Measurements from ENCODE around the gene SIT1. TPM values are rescaled to one million over a fixed set of nuclear protein-coding genes. Genes with fewer than 3 reads are reported as not detected.
"Not testable (repeated sequence)": the region's sequence is repeated elsewhere in the genome, so short reads cannot be mapped to it uniquely, and the experiment has no call there.

SIT1 gene
- polyA plus RNA-seq, 2 donors = 0.75 to 0.88 TPM

DNA sequence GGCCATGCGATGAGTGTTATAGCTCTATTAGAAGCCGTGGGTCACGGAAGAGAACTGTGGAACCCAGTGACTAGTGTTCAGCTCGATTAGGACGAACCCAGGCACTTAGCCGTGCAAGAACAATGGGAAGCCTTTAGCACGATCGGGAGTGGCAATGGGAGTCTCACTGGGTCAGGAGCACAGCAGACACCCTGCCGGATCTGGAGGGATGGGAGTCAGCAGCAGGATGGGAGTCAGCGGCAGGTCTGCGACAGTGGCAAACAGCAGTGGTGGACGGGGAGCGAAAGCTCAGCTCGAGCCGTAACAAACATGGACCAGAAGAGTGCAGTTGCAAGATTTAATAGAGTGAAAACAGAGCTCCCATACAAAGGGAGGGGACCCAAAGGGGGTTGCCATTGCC lies 10.3 kb downstream of the SIT1 start:
- H3K9me3 ChIP-seq (ENCODE audit: control insufficient read depth in 2 of 2, insufficient read depth in 1 of 2, low read depth in 1 of 2, low read length in 1 of 2); H3K27me3 ChIP-seq (ENCODE audit: control insufficient read depth in 1 of 2, insufficient read depth in 2 of 2, low read length in 2 of 2); H3K27ac ChIP-seq (ENCODE audit: low read depth in 2 of 2, low read length in 1 of 2); H3K4me3 ChIP-seq (ENCODE audit: low read depth in 1 of 2, low read length in 2 of 2); H3K36me3 ChIP-seq (ENCODE audit: control insufficient read depth in 2 of 2, insufficient read depth in 2 of 2, low read length in 1 of 2); H3K4me1 ChIP-seq (ENCODE audit: control insufficient read depth in 2 of 2, insufficient read depth in 2 of 2, low read length in 1 of 2): not testable (repeated sequence)
- 96 to 98% methylated on average over 15 of the region's 15 CpGs for WGBS, 2 donors

DNA sequence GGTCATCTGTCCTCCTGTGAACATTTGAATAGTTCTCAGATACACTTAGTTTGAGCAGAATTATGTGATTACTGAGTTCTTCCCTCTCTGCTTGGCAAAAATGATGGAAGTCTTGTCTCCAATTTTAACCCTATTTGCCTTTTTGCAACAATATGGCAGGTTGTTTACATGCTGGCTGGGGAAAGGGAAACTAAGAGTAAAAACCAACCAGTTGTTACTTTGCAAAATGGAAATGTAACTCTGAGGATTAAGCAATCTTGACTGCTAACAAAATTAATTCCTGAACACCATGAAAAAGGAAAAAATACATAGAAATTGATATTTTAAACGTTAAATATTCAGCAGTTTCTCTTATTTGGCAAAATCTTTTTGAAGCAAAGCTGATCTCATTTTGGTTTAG lies 11.1 kb downstream of the SIT1 start:
- Histone ChIP-seq H3K9me3 (ENCODE audit: control insufficient read depth in 2 of 2, insufficient read depth in 1 of 2, low read depth in 1 of 2, low read length in 1 of 2) (no peaks in the 10 kb centered on the region), H3K27me3 (ENCODE audit: control insufficient read depth in 1 of 2, insufficient read depth in 2 of 2, low read length in 2 of 2) (no peaks in the 10 kb centered on the region), H3K27ac (ENCODE audit: low read depth in 2 of 2, low read length in 1 of 2) (no peak overlapping the region), H3K4me1 (ENCODE audit: control insufficient read depth in 2 of 2, insufficient read depth in 2 of 2, low read length in 1 of 2) (no peaks in the 10 kb centered on the region), H3K4me3 (ENCODE audit: low read depth in 1 of 2, low read length in 2 of 2) (no peak overlapping the region), H3K36me3 (ENCODE audit: control insufficient read depth in 2 of 2, insufficient read depth in 2 of 2, low read length in 1 of 2) (peaks cover 0 to 3% of the 10 kb centered on the region in 2 donors)
- 80 to 85% methylated on average over 1 of the region's 1 CpG for WGBS, 2 donors

- not testable (repeated sequence) for H3K27me3 ChIP-seq (ENCODE audit: control insufficient read depth in 1 of 2, insufficient read depth in 2 of 2, low read length in 2 of 2); H3K4me1 ChIP-seq (ENCODE audit: control insufficient read depth in 2 of 2, insufficient read depth in 2 of 2, low read length in 1 of 2); H3K4me3 ChIP-seq (ENCODE audit: low read depth in 1 of 2, low read length in 2 of 2); H3K36me3 ChIP-seq (ENCODE audit: control insufficient read depth in 2 of 2, insufficient read depth in 2 of 2, low read length in 1 of 2); H3K27ac ChIP-seq (ENCODE audit: low read depth in 2 of 2, low read length in 1 of 2); H3K9me3 ChIP-seq (ENCODE audit: control insufficient read depth in 2 of 2, insufficient read depth in 1 of 2, low read depth in 1 of 2, low read length in 1 of 2)
- WGBS, 2 donors = 46 to 67% methylated on average over 1 of the region's 1 CpG
Measured at GRCh38 chr9:35639225-35639624, 11.5 kb downstream of the SIT1 start.

DNA sequence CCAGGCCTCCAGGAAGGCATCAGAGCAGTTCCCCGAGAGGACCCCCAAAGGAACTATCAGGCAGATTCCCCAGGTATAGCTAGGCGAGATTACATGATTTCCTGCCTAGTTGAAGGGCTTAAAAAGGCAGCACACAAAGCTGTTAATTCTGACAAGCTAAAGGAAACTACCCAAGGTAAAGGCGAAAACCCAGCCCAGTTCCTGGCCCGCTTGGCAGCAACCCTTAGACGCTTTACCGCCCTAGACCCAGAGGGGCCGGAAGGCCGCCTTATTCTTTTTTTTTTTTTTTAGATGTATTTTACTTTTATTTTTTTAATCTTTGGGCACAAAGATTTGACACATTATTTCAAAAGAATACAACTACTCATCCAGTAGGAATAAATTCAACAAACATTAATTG lies 12.0 kb downstream of the SIT1 start:
- H3K9me3 ChIP-seq (ENCODE audit: control insufficient read depth in 2 of 2, insufficient read depth in 1 of 2, low read depth in 1 of 2, low read length in 1 of 2); H3K4me3 ChIP-seq (ENCODE audit: low read depth in 1 of 2, low read length in 2 of 2); H3K27me3 ChIP-seq (ENCODE audit: control insufficient read depth in 1 of 2, insufficient read depth in 2 of 2, low read length in 2 of 2); H3K4me1 ChIP-seq (ENCODE audit: control insufficient read depth in 2 of 2, insufficient read depth in 2 of 2, low read length in 1 of 2); H3K36me3 ChIP-seq (ENCODE audit: control insufficient read depth in 2 of 2, insufficient read depth in 2 of 2, low read length in 1 of 2); H3K27ac ChIP-seq (ENCODE audit: low read depth in 2 of 2, low read length in 1 of 2): not testable (repeated sequence)
- WGBS, 2 donors = 71 to 74% methylated on average over 7 of the region's 8 CpGs

- H3K27me3 ChIP-seq (ENCODE audit: control insufficient read depth in 1 of 2, insufficient read depth in 2 of 2, low read length in 2 of 2); H3K4me1 ChIP-seq (ENCODE audit: control insufficient read depth in 2 of 2, insufficient read depth in 2 of 2, low read length in 1 of 2); H3K36me3 ChIP-seq (ENCODE audit: control insufficient read depth in 2 of 2, insufficient read depth in 2 of 2, low read length in 1 of 2); H3K27ac ChIP-seq (ENCODE audit: low read depth in 2 of 2, low read length in 1 of 2); H3K9me3 ChIP-seq (ENCODE audit: control insufficient read depth in 2 of 2, insufficient read depth in 1 of 2, low read depth in 1 of 2, low read length in 1 of 2); H3K4me3 ChIP-seq (ENCODE audit: low read depth in 1 of 2, low read length in 2 of 2): not testable (repeated sequence)
- WGBS, 2 donors = 90 to 95% methylated on average over 9 of the region's 9 CpGs
Measured at GRCh38 chr9:35637427-35637955, 13.2 kb downstream of the SIT1 start.

DNA sequence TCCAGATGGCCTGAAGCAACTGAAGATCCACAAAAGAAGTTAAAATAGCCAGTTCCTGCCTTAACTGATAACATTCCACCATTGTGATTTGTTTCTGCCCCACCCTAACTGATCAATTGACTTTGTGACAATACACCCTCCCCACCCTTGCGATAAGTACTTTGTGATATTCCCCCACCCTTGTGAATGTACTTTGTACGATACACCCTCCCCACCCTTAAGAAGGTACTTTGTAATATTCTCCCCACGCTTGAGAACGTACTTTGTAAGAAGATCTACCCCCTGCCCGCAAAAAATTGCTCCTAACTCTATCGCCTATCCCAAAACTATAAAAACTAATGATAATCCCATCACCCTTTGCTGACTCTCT lies 13.9 kb downstream of the SIT1 start:
- H3K27me3 ChIP-seq (ENCODE audit: control insufficient read depth in 1 of 2, insufficient read depth in 2 of 2, low read length in 2 of 2); H3K9me3 ChIP-seq (ENCODE audit: control insufficient read depth in 2 of 2, insufficient read depth in 1 of 2, low read depth in 1 of 2, low read length in 1 of 2); H3K4me3 ChIP-seq (ENCODE audit: low read depth in 1 of 2, low read length in 2 of 2); H3K36me3 ChIP-seq (ENCODE audit: control insufficient read depth in 2 of 2, insufficient read depth in 2 of 2, low read length in 1 of 2); H3K27ac ChIP-seq (ENCODE audit: low read depth in 2 of 2, low read length in 1 of 2); H3K4me1 ChIP-seq (ENCODE audit: control insufficient read depth in 2 of 2, insufficient read depth in 2 of 2, low read length in 1 of 2): not testable (repeated sequence)
- WGBS, 2 donors = 94 to 96% methylated on average over 6 of the region's 6 CpGs

DNA sequence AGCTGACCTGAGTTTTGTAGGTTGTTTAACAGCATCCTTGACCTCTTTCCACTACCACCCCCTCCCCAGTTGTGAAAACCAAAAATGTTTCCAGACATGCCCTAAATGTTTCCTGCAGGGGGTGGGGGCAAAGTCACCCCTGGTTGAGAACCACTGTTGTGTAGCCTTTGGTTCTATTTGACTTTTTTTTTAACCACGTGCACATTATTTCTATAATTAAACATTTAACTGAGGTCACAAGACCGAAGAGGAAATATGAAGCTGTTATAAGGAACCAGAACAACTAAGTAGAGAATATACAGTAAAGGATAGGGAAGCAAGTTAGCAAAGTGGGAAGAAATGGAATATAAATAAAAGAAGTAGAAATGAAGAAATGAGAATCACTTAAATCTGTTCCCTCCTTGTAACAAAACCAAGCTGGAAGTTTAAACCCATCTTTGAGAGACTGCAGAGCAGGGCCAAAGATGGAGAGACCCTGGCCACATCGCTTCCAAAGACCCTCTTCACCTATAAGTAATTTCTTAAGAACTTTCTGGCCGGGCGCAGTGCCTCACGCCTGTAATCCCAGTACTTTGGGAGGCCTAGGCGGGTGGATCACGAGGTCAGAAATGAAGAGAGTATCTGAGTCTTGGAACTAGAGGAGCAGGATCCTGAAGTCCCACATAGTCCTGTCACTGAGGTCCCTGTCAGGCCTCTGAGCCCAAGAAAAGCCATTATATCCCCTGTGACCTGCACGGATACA lies 14.4 kb downstream of the SIT1 start:
- no peaks in the 10 kb centered on the region for H3K27me3 ChIP-seq (ENCODE audit: control insufficient read depth in 1 of 2, insufficient read depth in 2 of 2, low read length in 2 of 2)
- peaks cover 0 to 3% of the 10 kb centered on the region in 2 donors for H3K36me3 ChIP-seq (ENCODE audit: control insufficient read depth in 2 of 2, insufficient read depth in 2 of 2, low read length in 1 of 2)
- H3K4me1 ChIP-seq (ENCODE audit: control insufficient read depth in 2 of 2, insufficient read depth in 2 of 2, low read length in 1 of 2) = no peaks in the 10 kb centered on the region
- WGBS, 2 donors = 81 to 88% methylated on average over 9 of the region's 9 CpGs
- no peaks in the 10 kb centered on the region for H3K9me3 ChIP-seq (ENCODE audit: control insufficient read depth in 2 of 2, insufficient read depth in 1 of 2, low read depth in 1 of 2, low read length in 1 of 2)
- no peak overlapping the region for H3K4me3 ChIP-seq (ENCODE audit: low read depth in 1 of 2, low read length in 2 of 2)
- no peak overlapping the region for H3K27ac ChIP-seq (ENCODE audit: low read depth in 2 of 2, low read length in 1 of 2)

DNA sequence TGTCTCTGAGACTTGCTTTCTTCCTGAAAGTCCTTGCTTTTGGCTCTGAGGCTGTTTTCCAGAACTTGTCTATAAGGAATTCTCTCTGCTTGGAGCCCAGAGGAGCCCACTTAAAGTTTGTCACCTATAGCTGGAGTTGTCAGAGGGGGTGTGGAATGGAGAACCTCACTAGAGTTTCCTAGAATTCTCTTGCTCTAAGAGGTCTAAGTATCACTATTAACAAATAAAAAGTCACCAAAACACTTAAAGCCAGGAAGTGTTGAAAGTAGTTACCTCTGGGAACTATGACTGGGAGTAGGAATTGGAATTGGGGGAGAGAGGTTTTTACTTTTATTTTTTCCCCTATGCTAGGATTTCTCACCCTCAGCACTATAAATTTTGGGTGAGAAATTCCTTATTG lies 15.0 kb downstream of the SIT1 start:
- Histone ChIP-seq H3K36me3 (ENCODE audit: control insufficient read depth in 2 of 2, insufficient read depth in 2 of 2, low read length in 1 of 2) (peaks cover 0 to 3% of the 10 kb centered on the region in 2 donors), H3K27ac (ENCODE audit: low read depth in 2 of 2, low read length in 1 of 2) (no peak overlapping the region), H3K9me3 (ENCODE audit: control insufficient read depth in 2 of 2, insufficient read depth in 1 of 2, low read depth in 1 of 2, low read length in 1 of 2) (no peaks in the 10 kb centered on the region), H3K4me3 (ENCODE audit: low read depth in 1 of 2, low read length in 2 of 2) (no peak overlapping the region), H3K4me1 (ENCODE audit: control insufficient read depth in 2 of 2, insufficient read depth in 2 of 2, low read length in 1 of 2) (no peaks in the 10 kb centered on the region), H3K27me3 (ENCODE audit: control insufficient read depth in 1 of 2, insufficient read depth in 2 of 2, low read length in 2 of 2) (no peaks in the 10 kb centered on the region)

DNA sequence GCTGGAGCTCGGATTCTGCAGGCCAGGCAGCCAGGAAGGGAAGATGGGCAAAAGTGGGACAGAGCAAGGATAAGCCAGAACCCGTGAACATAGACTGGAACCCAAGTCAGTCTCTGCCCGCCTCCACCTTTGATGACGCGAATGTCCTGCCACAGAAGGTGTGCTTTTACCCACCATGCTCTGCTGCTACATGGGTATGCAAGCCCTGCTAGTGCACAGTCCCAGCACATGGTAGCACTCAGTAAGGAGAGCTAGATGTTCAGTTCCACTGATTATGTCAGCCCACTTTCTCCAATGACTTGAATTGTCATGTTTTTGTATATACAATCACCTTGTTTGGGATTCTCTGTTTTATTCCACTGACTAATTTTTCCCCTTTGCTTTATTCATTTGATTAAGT lies 21.1 kb downstream of the SIT1 start:
- Histone ChIP-seq H3K4me3 (ENCODE audit: low read depth in 1 of 2, low read length in 2 of 2) (no peak overlapping the region), H3K9me3 (ENCODE audit: control insufficient read depth in 2 of 2, insufficient read depth in 1 of 2, low read depth in 1 of 2, low read length in 1 of 2) (no peaks in the 10 kb centered on the region), H3K27me3 (ENCODE audit: control insufficient read depth in 1 of 2, insufficient read depth in 2 of 2, low read length in 2 of 2) (no peaks in the 10 kb centered on the region), H3K36me3 (ENCODE audit: control insufficient read depth in 2 of 2, insufficient read depth in 2 of 2, low read length in 1 of 2) (no peaks in the 10 kb centered on the region), H3K4me1 (ENCODE audit: control insufficient read depth in 2 of 2, insufficient read depth in 2 of 2, low read length in 1 of 2) (no peaks in the 10 kb centered on the region), H3K27ac (ENCODE audit: low read depth in 2 of 2, low read length in 1 of 2) (no peak overlapping the region)
- WGBS, 2 donors = 84 to 89% methylated on average over 5 of the region's 5 CpGs

GRCh38 chr9:35628389-35628991 lies 22.2 kb downstream of the SIT1 start:
- H3K9me3 ChIP-seq (ENCODE audit: control insufficient read depth in 2 of 2, insufficient read depth in 1 of 2, low read depth in 1 of 2, low read length in 1 of 2) = no peaks in the 10 kb centered on the region
- no peaks in the 10 kb centered on the region for H3K4me1 ChIP-seq (ENCODE audit: control insufficient read depth in 2 of 2, insufficient read depth in 2 of 2, low read length in 1 of 2)
- WGBS, 2 donors = 93 to 98% methylated on average over 6 of the region's 6 CpGs
- H3K36me3 ChIP-seq (ENCODE audit: control insufficient read depth in 2 of 2, insufficient read depth in 2 of 2, low read length in 1 of 2) = no peaks in the 10 kb centered on the region
- H3K4me3 ChIP-seq (ENCODE audit: low read depth in 1 of 2, low read length in 2 of 2) = no peak overlapping the region
- no peak overlapping the region for H3K27ac ChIP-seq (ENCODE audit: low read depth in 2 of 2, low read length in 1 of 2)
- H3K27me3 ChIP-seq (ENCODE audit: control insufficient read depth in 1 of 2, insufficient read depth in 2 of 2, low read length in 2 of 2) = no peaks in the 10 kb centered on the region

Data from esophagus (tissue), 2 donors.